Subcutaneous adipose tissue (tissue), 4 donors: ENCODE data around the gene ARF1. TPM values are rescaled to one million over a fixed set of nuclear protein-coding genes. Genes with fewer than 3 reads are reported as not detected.

Source experiments
- CTCF ChIP-seq: fragments of 450-650 bp; IDR thresholded peaks from one replicate; pipeline ENCODE4 v1.5.1; 2016; ENCODE audit warnings: low read depth, mild to moderate bottlenecking, control low read depth, antibody characterized with exemption, moderate library complexity
- total RNA-seq, 4 donors: library from RNA; depleted of rRNA; stranded (reverse); fragments of >200 nt; gene quantifications; one replicate each; pipeline ENCODE4 v1.1.0, GENCODE V29; 2016

ARF1 gene
- total RNA-seq, 4 donors from 2014 or later, result 227 to 245 (median 236) TPM

- TF ChIP-seq CTCF, result no peak
Observed at GRCh38 chr1:228112617-228113016, 30.1 kb downstream of the ARF1 start.

- no peak for TF ChIP-seq CTCF
Observed at GRCh38 chr1:228114827-228115226, 32.3 kb downstream of the ARF1 start.

- no peak for TF ChIP-seq CTCF
Observed at GRCh38 chr1:228117335-228117734, 34.8 kb downstream of the ARF1 start.

- TF ChIP-seq CTCF, result no peak
Observed at GRCh38 chr1:228118040-228118439, 35.5 kb downstream of the ARF1 start.

- no peak for TF ChIP-seq CTCF
Observed at GRCh38 chr1:228120351-228120750, 37.8 kb downstream of the ARF1 start.

- no peak for TF ChIP-seq CTCF
Observed at GRCh38 chr1:228120857-228121489, 38.5 kb downstream of the ARF1 start.

- TF ChIP-seq CTCF, result no peak
Observed at GRCh38 chr1:228122921-228123441, 40.5 kb downstream of the ARF1 start.
